Tibial artery (tissue), 4 donors: ENCODE data around the gene SETD3.

Experiments used
- DNase-seq, 2 donors: peaks; one replicate each; pipeline ENCODE4 v3.0.0-alpha.2; 2019
- H3K27ac ChIP-seq, 2 donors: fragments of 200-600 bp; sonication (generic) in 1 of 2; 1 replicate in 1 of 2; 2 replicates in 1 of 2; pipeline ENCODE4 v1.5.1; 2018 to 2019; ENCODE audit warnings: mild to moderate bottlenecking in 1 of 2
- H3K27me3 ChIP-seq, 2 donors: fragments of 200-600 bp; sonication (generic) in 1 of 2; one replicate each; pipeline versions ENCODE4 v1.5.1 to v1.6.0; 2016 to 2019
- H3K36me3 ChIP-seq, 3 donors: fragments of 200-600 bp; sonication (generic) in 2 of 3; one replicate each; pipeline ENCODE4 v1.5.1; 2016 to 2019; ENCODE audit warnings: mild to moderate bottlenecking in 2 of 3
- H3K4me1 ChIP-seq, 4 donors: fragments of 200-600 bp; sonication (generic) in 2 of 4; 1 replicate in 3 of 4; 2 replicates in 1 of 4; pipeline ENCODE4 v1.5.1; 2016 to 2019
- H3K4me3 ChIP-seq, 2 donors: fragments of 200-600 bp; sonication (generic) in 1 of 2; 1 replicate in 1 of 2; 2 replicates in 1 of 2; pipeline ENCODE4 v1.5.1; 2018 to 2019; ENCODE audit warnings: mild to moderate bottlenecking in 2 of 2
- H3K9me3 ChIP-seq, 3 donors: fragments of 200-600 bp; sonication (generic) in 1 of 3; one replicate each; pipeline ENCODE4 v1.5.1; 2016 to 2019
- intact Hi-C: fragments of 100-400 bp; cut with DNase I; formaldehyde crosslinking; loops from one replicate; pipeline ENCODE4 v1.15.0; 2023; ENCODE audit warnings: low total_unique reads
- TF ChIP-seq, protein P1 (sequence below), 2 experiments: fragments of 200-600 bp in 1 of 2; fragments of 450-650 bp in 1 of 2; IDR thresholded peaks; one replicate each; pipeline ENCODE4 v1.5.1; 2017 to 2019; ENCODE audit warnings: antibody characterized with exemption in 2 of 2, mild to moderate bottlenecking in 1 of 2, moderate library complexity in 1 of 2

SETD3 gene

GRCh38 chr14:99420711-99421110, 59.9 kb downstream of the SETD3 start:
- no peak overlapping the region for H3K4me3 ChIP-seq
- H3K27me3 ChIP-seq: no peaks in the 10 kb centered on the region
- intact Hi-C loops: no loop called here
- no peaks in the 10 kb centered on the region for H3K4me1 ChIP-seq
- no peak for DNase-seq
- peaks cover 0 to 6% (median 0%) of the 10 kb centered on the region in 3 donors for H3K36me3 ChIP-seq
- TF ChIP-seq, protein P1, sequence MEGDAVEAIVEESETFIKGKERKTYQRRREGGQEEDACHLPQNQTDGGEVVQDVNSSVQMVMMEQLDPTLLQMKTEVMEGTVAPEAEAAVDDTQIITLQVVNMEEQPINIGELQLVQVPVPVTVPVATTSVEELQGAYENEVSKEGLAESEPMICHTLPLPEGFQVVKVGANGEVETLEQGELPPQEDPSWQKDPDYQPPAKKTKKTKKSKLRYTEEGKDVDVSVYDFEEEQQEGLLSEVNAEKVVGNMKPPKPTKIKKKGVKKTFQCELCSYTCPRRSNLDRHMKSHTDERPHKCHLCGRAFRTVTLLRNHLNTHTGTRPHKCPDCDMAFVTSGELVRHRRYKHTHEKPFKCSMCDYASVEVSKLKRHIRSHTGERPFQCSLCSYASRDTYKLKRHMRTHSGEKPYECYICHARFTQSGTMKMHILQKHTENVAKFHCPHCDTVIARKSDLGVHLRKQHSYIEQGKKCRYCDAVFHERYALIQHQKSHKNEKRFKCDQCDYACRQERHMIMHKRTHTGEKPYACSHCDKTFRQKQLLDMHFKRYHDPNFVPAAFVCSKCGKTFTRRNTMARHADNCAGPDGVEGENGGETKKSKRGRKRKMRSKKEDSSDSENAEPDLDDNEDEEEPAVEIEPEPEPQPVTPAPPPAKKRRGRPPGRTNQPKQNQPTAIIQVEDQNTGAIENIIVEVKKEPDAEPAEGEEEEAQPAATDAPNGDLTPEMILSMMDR (IDR thresholded peaks at IDR 0.05): no peak
- H3K9me3 ChIP-seq: no peaks in the 10 kb centered on the region
- no peak overlapping the region for H3K27ac ChIP-seq

DNA sequence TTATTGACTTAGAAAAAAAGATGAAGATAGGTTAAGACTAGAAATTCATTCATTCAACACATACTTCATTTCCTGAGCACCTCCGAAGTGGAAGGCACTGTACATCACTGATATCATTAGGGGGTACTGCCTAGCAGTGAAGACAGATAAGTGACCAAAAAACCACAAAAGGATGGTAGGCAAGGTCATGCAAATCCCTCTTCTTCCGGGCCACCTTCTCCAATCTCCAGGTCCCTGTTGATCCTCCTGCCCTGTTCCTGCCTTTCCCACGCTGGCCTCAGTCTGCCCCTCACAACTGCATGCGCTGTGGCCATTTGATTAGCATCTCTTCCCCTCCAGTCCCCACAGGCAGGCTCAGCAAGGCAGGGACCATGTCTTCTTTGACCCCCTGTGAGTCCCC, 60.8 kb downstream of the SETD3 start:
- Histone ChIP-seq H3K36me3 (peaks cover 0 to 6% (median 0%) of the 10 kb centered on the region in 3 donors), H3K27me3 (no peaks in the 10 kb centered on the region), H3K4me1 (no peaks in the 10 kb centered on the region), H3K4me3 (no peak overlapping the region), H3K27ac (no peak overlapping the region), H3K9me3 (no peaks in the 10 kb centered on the region)
- DNase-seq: no peak
- intact Hi-C loops: no loop called here
- TF ChIP-seq, protein P1 (IDR thresholded peaks at IDR 0.05): no peak

GRCh38 chr14:99418242-99418641, 62.4 kb downstream of the SETD3 start:
- intact Hi-C loops: no loop called here
- no peaks in the 10 kb centered on the region for H3K4me1 ChIP-seq
- H3K27me3 ChIP-seq: no peaks in the 10 kb centered on the region
- no peaks in the 10 kb centered on the region for H3K9me3 ChIP-seq
- H3K4me3 ChIP-seq: no peak overlapping the region
- H3K27ac ChIP-seq: no peak overlapping the region
- DNase-seq: no peak
- TF ChIP-seq, protein P1 (IDR thresholded peaks at IDR 0.05): no peak
- peaks cover 0 to 11% (median 5%) of the 10 kb centered on the region in 3 donors for H3K36me3 ChIP-seq

GRCh38 chr14:99416909-99417308, 63.8 kb downstream of the SETD3 start:
- Histone ChIP-seq H3K27me3 (no peaks in the 10 kb centered on the region), H3K27ac (no peak overlapping the region), H3K36me3 (peaks cover 0 to 19% (median 8%) of the 10 kb centered on the region in 3 donors), H3K4me3 (no peak overlapping the region), H3K9me3 (no peaks in the 10 kb centered on the region), H3K4me1 (no peaks in the 10 kb centered on the region)
- DNase-seq: no peak
- intact Hi-C loops: no loop called here
- TF ChIP-seq, protein P1 (IDR thresholded peaks at IDR 0.05): no peak

DNA sequence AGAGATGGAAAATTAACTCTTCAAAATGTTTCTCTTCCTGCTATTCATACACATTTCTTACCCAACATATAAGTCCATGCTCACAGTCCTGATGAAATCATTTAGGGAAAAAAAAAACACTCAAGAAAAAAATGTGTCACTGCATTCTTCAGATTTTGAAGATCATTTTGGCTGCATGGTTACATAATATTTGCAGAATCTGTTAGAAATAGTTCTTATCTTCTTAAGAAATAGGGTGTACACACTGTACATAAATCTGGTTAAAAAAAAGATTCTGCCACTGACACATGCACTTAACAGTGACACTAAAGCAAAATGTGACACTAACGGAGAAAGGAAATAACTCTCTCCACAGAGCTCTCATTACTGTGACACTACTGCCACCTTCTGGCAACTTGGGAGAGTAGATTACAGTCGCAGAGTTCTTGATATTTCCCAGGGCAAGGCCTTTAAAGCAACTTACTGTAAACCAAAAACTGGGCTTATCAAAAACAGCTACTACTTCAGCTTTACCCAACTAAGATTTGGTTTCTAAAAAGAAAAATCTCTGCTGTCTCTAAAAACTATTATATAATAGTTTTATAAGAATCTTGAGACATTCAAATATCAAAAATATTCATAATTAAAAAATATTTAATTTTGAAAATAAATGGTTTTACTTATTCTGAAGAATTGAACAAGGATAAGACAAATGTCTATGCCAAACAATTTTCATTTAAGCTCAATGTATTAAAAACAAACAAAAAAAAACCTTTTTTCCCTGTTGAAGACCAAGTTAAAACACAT, 65.0 kb downstream of the SETD3 start:
- Histone ChIP-seq H3K27ac (no peak overlapping the region), H3K4me1 (no peaks in the 10 kb centered on the region), H3K27me3 (no peaks in the 10 kb centered on the region), H3K36me3 (peaks cover 0 to 20% (median 15%) of the 10 kb centered on the region in 3 donors), H3K4me3 (no peak overlapping the region), H3K9me3 (no peaks in the 10 kb centered on the region)
- TF ChIP-seq, protein P1 (IDR thresholded peaks at IDR 0.05): peak; percentile 67 to 70
- intact Hi-C loops: loop anchor here (2.0 kb wide), 1 partner anchor 23 kb away; no protein-coding TSS in a partner anchor
- DNase-seq: peak in 1 of 2 donors; percentile 43
